Fibroblast of skin of right biceps (primary cell): Measurements from ENCODE around the gene TLR5.

Source experiments
- DNase-seq: peaks from one replicate; pipeline ENCODE4 v3.0.0-alpha.2; 2013

TLR5 gene

GRCh38 chr1:223105568-223105967 is 37.5 kb downstream of the TLR5 start:
- no peak for DNase-seq

GRCh38 chr1:223102797-223103533 is 40.1 kb downstream of the TLR5 start:
- no peak for DNase-seq

GRCh38 chr1:223097713-223098112 is 45.3 kb downstream of the TLR5 start:
- DNase-seq, result no peak

DNA sequence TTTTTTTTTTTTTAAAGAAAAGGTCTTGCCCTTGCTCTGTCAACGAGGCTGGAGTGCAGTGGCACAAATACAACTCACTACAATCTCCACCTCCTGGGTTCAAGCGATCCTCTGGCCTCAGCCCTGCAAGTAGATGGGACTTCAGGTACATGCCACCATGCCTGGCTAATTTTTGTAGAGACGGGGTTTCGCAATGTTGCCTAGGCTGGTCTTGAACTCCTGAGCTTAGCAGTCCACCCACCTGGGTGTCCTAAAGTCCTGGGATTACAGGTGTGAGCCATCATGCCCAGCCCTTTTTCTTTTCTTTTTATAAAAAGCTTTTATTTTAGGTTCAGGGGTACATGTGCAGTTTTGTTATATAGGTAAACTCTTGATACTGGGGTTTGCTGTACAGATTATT is 47.2 kb downstream of the TLR5 start:
- no peak for DNase-seq

- DNase-seq, result no peak
Measured at GRCh38 chr1:223091896-223092295, 51.2 kb downstream of the TLR5 start.

DNA sequence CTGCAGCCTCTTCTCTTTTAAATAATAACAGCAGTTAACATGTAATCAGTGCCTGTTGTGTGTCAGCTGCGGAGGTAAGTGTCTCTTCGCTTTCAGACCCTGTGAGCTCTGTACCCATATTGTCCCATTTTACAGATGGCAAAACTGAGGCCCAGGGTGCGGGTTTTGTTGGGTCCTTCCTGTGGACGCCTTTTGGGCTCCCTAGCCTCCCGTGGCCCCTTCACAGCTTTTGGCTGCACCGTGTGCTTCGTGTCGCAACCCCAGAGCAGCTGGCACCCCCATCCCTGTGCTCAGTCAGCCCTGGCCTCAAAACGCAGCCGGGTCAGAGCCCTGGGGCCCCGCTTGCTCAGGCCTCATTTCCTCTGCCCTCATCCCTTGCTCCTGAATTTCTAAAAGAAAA is 53.8 kb downstream of the TLR5 start:
- DNase-seq, result no peak

DNA sequence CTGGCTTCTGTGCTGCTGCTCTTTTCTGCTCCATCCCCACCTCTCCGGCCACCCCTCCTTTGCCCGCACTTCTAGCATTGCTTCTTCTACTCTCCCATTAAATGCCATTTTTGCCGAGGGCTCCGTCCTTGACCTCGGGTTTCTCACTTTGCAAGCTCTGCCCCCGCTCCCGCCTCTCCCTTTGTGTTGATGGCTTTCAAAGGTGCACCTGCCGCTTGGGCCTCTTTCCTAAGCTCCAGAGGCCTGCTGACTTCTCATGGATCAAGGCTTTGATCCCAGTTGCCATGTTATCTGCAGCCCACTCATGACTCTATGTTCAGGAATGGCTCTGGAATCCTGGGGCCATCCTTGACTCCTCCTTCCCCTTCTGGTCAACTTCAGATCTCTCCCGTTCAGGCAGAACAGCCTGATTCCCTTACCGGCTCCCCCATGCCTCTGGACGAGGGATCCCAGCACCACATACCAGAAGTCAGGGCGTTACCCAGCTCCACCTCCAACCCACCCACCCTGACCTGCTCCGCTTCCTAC is 54.3 kb downstream of the TLR5 start:
- DNase-seq, result no peak

- peak; percentile 7 for DNase-seq
Measured at GRCh38 chr1:223087291-223088255, 55.5 kb downstream of the TLR5 start.

DNA sequence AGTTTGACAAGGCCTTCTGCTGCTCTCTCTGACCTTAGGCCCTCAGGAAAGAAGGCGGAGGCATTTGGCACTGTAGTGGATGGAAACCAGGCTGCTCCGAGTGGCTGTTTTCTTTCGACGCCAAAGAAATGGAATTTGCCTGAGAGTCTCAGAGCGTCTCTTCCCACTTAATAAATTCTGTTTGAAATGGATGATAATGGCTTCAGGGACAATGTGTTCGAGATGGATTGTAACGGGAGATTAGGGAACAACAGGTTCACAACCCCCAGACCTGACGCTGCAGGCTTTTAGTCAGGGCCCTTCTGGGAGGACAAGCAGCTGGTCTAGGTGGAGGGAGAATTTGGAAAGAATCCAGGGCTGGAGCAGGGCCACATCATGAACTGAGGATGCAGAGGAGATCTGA is 58.6 kb downstream of the TLR5 start:
- no peak for DNase-seq

DNA sequence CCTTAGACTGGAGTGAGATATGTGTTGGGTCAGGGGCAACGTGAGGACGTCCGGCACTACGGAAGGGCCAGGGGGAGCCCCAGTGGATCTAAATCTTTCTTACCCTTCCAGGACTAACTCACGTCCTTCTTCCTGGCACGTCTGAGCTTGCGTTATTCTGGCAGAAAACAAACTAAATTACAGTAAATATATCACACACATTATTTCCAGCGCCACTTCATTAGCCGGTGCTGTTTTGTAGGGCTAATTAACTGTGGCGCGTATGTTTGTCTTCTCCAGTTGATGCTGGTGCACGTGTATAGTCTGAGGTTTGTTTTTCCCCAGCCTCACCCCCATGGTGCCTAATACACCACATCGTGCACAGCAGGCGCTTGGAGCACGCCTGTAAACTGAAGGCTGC is 59.2 kb downstream of the TLR5 start:
- DNase-seq, result no peak

DNA sequence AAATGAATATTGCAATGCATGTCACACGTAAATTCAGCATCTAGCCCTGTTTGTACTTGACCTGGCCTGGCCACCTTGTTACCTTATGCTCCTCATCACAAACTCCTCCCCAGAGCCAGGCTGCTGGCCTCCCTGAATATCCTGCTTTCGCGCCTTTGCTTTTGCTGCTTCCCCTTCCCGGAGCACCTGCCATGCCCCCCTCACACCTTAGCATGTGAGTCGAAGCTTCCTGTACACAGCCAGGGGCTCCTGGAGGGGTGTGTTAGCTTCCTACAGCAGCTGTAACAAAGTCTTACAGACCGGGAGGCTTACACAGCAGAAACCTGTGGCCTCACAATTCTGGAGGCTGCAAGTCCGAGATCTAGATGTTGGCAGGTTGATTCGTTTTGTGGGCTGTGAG is 60.1 kb downstream of the TLR5 start:
- no peak for DNase-seq

DNA sequence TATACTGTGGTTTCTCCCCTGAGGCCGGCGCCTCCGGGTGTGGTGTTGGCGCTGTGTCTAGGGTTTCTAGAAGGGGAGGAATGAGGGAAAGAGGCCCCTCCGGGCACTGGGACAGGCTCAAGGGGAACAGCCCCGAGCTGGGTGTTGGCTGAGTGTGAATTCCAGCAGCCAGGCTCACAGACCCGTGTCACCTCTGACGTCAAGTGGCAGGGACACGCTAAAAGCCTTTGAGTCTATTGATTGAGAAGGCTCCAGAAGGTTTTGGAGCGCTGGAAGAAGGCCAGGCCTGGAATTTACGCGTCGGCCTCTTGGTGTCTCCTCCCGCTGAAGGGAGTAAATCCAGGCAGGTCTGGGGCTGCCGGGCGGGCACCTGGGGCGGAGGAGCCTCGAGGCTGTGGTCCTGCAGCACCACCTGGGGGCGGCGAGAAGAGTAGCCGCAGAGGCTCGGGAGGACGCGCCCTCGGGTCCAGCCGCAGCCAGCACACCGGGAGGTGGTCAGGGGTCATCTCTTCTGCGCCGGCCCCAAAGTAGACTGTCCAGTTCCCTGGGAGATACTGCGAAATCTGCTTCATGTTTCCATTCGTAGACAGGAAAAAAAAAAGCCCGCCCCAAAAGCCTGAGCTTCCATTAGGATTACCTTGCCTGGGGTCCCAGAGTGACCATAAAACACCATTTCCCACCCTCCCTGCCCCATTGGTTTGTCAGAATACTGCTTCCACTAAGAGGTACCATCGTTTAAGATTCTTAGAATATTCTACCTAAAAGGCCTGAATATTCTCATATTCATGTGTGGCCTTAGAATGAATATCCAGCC is 61.7 kb downstream of the TLR5 start:
- DNase-seq, result peak; percentile 86

DNA sequence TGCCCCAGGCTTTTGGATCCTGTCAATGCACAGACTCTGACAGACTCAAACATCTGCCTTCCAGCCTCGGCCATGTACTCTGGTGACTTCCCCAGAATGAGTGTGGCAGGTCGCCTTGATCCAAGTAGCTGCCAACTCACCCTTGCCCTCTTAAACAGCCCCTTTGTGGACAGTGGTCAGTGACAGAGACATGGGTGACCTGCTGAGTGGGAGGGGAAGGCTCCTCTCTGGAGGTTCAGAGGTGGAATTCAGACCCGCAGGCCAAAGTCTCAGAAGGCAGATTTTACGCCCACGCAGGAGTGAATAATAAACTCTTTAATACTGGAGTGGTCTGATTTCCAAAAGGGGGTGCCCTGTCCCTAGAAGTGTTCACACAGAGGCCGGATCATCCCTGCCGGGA is 63.5 kb downstream of the TLR5 start:
- DNase-seq, result no peak

GRCh38 chr1:223077247-223077833 is 65.7 kb downstream of the TLR5 start:
- no peak for DNase-seq

GRCh38 chr1:223076362-223076761 is 66.7 kb downstream of the TLR5 start:
- DNase-seq, result no peak

- DNase-seq, result no peak
Measured at GRCh38 chr1:223075834-223076233, 67.2 kb downstream of the TLR5 start.

DNA sequence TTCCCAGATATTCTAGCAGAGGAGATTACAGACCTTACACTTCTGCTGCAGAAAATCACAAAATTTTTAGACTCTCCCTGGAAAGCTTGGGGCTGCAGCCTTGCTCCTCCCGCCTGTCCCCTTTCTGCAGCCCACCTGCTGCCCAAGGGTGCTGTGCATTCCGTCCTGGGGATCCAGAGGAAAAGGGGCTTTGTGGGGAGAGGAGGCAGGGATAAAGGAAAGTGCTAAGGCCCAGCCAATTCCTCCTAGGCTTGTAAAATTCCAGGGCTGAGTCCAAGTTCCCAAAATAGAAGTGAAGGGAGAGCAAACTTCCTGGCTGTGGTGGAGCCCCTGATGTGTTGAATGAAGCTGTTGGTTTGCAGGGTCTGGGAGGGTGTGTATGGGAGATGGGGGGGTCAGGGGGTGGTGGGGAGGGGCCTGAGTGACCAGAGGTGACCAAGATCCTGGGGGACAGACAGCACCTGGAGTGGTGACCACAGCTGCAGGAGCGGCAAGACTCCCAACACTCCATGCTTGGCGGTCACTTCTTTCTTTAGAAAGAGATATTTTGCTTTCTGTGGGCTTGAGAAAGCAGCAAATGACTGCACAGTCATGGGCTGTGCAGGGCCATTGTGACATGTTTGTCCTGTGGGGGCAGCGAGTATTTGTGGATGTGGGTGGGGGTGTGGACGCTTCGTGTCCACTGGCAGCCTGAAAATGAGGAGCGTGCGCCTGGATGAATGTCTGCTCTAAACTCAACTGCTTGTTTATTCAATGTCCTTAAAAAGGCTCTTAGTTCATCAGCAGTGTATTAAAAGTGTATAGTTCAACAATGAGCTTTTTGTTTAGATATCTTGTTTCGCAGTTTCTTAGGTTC is 68.4 kb downstream of the TLR5 start:
- no peak for DNase-seq

GRCh38 chr1:223068900-223069665 is 74.0 kb downstream of the TLR5 start:
- no peak for DNase-seq

DNA sequence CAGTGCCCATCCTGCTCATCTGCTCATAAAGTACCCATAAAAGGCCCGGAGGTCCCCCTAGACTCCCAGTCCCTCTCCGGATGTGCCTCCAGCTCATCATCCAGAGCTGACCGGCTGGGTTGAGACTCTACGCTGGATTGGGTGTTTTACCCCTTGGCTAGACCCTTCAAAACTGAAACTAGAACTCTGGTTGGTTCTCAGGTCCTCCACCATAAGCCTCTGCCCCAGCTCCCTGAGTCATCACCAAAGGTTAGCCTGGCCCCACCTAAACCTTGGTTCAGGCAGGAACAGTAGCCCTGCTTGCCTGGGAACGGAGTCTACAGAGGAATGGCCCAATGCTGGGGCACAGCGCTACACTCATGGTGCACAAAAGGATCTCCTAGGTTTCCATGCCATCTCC is 75.1 kb downstream of the TLR5 start:
- DNase-seq, result no peak

DNA sequence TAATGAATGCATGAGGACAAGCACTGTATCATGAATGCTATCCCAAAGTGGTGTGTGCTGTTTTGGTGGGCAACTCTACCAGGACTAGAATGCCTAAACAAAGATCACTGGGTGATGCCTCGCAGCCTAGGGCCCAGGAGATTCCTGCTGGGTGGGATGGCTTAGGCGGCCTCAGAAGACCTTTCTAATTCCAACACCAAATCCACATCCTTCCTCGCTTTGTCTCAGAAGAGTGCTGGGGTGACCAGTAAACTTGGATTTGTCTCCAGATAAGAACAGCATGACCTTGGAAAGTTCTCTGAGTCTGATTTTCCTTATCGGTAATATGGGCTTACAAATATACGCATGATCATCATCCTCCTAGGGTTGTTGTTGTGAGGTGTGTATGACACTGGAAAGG is 76.6 kb downstream of the TLR5 start:
- DNase-seq, result no peak

GRCh38 chr1:223062177-223062576 is 80.9 kb downstream of the TLR5 start:
- no peak for DNase-seq
